Omental fat pad (tissue), 4 donors: ENCODE results near the gene NR4A3. TPM values are rescaled to one million over a fixed set of nuclear protein-coding genes. Genes with fewer than 3 reads are reported as not detected.

Experiments
- ATAC-seq: fragments of 150-250 bp; one replicate; pipeline ENCODE4 v1.9.1; 2016; ENCODE audit warnings: mild to moderate bottlenecking, moderate library complexity; ENCODE audit not compliant: low FRiP score
- DNase-seq: peaks from one replicate; pipeline ENCODE4 v3.0.0-alpha.2; 2019; ENCODE audit warnings: low spot score
- total RNA-seq, 4 donors: library from RNA; depleted of rRNA; stranded (reverse); fragments of >200 nt; gene quantifications; one replicate each; pipeline ENCODE4 v1.1.0, GENCODE V29; 2016
- TF ChIP-seq, protein P1 (sequence below), 3 donors: fragments of 450-650 bp; IDR thresholded peaks; one replicate each; pipeline ENCODE4 v1.5.1; 2016 to 2017; ENCODE audit warnings: antibody characterized with exemption in 3 of 3, mild to moderate bottlenecking in 3 of 3, moderate library complexity in 2 of 3

Gene NR4A3
- total RNA-seq, 4 donors from 2014 or later = 12.4 to 216 (median 26.3) TPM

DNA sequence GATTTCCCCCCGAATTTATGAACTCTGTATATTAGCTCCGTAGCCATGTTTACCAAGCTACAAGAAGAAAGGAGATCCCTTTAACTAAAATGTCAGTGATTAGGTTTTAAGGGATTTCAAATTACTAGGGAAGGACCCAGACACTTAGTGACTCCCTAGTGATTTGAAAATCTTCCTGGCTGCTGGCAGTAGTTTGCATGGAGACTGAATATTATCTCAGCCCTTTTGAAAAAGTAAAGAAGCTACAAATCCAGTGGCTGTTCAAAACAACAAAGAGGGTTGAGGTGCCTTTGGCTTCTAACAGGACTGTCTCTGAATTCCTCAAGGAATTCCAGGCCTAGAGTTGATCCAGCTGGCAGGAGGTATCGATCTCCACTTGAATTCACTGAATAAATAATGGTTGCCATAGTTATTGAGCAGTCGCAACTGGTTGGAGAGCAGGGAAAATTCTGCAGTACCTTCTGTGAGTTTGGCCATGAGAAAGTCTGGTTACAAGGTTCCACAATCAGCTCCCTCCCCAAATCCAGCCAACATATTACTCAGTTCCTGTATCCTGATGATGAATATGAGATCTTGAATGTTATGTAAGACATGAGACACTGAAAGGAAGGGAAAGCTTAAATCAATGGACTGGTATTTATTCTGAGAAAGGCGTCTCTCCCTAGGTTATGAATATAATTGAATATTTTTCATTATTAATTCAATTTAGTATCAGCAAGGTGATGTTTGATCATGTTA lies 37.7 kb downstream of the NR4A3 start:
- ATAC-seq (no peak), DNase-seq (no peak)
- TF ChIP-seq, protein P1, sequence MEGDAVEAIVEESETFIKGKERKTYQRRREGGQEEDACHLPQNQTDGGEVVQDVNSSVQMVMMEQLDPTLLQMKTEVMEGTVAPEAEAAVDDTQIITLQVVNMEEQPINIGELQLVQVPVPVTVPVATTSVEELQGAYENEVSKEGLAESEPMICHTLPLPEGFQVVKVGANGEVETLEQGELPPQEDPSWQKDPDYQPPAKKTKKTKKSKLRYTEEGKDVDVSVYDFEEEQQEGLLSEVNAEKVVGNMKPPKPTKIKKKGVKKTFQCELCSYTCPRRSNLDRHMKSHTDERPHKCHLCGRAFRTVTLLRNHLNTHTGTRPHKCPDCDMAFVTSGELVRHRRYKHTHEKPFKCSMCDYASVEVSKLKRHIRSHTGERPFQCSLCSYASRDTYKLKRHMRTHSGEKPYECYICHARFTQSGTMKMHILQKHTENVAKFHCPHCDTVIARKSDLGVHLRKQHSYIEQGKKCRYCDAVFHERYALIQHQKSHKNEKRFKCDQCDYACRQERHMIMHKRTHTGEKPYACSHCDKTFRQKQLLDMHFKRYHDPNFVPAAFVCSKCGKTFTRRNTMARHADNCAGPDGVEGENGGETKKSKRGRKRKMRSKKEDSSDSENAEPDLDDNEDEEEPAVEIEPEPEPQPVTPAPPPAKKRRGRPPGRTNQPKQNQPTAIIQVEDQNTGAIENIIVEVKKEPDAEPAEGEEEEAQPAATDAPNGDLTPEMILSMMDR (IDR thresholded peaks at IDR 0.05) = no peak

DNA sequence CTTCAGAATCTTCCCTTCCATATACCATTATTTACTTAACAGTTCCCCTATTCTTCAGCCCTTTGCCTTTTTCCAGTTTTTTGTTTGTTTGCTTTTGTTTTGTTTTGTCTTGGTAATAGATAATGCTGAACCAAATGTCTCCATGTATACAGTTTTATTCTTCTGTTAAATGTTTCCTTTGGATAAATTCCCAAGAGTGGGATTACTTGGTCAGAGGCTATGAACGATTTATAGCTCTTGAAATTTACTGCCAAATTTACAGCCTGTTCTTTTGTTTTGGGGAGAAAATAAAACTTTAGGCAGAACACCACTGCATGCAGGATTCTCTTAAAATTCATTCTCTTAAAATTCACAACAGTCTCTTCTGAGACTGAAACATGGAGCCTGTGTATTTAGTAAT lies 38.6 kb downstream of the NR4A3 start:
- TF ChIP-seq, protein P1 (IDR thresholded peaks at IDR 0.05) = no peak
- ATAC-seq = no peak
- DNase-seq = no peak

DNA sequence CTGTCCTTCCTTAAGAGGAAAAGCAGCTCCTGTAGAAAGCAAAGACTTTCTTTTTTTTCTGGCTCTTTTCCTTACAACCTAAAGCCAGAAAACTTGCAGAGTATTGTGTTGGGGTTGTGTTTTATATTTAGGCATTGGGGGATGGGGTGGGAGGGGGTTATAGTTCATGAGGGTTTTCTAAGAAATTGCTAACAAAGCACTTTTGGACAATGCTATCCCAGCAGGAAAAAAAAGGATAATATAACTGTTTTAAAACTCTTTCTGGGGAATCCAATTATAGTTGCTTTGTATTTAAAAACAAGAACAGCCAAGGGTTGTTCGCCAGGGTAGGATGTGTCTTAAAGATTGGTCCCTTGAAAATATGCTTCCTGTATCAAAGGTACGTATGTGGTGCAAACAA lies 42.3 kb downstream of the NR4A3 start:
- TF ChIP-seq, protein P1 (IDR thresholded peaks at IDR 0.05) = no peak
- ATAC-seq (no peak), DNase-seq (no peak)

DNA sequence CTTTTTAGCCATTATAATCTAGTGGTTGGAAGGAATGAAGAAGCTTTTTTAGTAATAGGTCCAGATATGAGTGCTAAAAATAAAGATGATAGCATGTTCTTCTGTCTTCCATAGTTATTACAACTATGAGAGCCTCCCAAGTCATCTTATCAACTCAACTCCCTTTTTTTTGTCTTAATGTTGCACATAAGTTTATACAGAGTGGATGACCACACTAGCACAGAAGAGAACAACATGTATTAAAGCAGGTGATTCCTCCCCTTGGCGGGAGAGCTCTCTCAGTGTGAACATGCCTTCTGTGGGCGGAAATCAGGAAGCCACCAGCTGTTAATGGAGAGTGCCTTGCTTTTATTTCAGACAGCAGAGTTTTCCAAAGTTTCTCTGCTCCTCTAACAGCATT lies 44.7 kb downstream of the NR4A3 start:
- ATAC-seq (no peak), DNase-seq (no peak)
- TF ChIP-seq, protein P1 (IDR thresholded peaks at IDR 0.05) = no peak

DNA sequence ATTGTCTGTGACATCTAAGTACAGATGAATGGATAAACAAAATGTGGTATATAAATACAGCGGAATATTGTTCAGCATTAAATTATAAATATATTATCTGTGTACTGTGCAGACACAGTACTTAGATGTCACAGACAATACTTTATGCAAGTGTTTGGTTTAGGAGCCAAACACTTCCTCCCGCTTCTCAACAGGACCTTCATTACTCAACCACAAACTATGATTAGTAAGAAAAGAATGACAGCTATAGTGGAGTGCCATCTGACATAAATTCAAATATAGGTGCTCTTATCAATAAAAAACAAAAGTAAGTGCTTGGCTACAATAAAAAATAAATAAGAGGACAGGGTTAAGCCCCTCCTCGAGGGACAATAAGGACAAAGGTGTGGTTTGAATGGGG lies 45.9 kb downstream of the NR4A3 start:
- TF ChIP-seq, protein P1 (IDR thresholded peaks at IDR 0.05) = no peak
- no peak for ATAC-seq
- no peak for DNase-seq

DNA sequence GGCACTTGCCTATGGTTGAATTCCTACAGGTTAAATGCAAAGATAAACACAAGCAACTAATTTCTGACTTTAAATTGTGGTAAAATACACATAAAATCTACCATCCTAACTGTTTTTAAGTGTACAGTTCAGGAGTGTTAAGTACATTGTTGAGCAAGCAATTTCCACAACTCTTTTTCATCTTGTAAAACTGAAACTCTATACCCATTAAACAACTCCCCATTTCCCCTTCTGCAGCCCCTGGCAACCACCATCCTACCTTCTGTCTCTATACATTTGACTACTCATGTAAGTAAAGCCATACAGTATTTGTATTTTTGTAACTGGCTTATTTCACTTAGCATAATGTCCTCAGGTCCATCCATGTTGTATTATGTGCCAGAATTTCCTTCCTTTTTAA lies 46.3 kb downstream of the NR4A3 start:
- DNase-seq (no peak), ATAC-seq (no peak)
- TF ChIP-seq, protein P1 (IDR thresholded peaks at IDR 0.05) = no peak

DNA sequence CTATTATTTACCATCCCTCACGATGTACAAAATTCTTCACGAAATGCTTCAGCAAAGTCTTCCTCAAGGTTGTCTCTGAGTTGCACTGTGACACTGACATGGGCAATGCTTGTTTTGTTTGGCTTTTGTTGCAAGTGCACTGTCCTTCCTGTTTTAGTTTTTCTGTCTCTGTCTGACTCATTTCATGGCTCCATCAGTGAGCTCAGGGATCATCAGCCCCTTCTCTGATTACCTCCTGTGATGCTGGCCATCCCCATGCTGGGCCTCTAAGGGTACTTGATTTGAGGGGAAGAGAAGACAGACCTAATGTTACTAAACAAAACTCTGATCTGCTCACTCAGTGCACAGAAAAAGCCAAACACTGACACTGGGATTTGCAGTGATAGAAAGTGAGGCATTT lies 47.2 kb downstream of the NR4A3 start:
- TF ChIP-seq, protein P1 (IDR thresholded peaks at IDR 0.05) = no peak
- ATAC-seq (no peak), DNase-seq (no peak)
